Renal pelvis (tissue), 4 donors: ENCODE results near the gene PON2. TPM values are rescaled to one million over a fixed set of nuclear protein-coding genes. Genes with fewer than 3 reads are reported as not detected.
A peak's percentile ranks its signal among the peaks of the same experiment; 100 is the strongest.
"Not testable (repeated sequence)": the region's sequence is repeated elsewhere in the genome, so short reads cannot be mapped to it uniquely, and the experiment has no call there.

Experiments
- DNase-seq: peaks from one replicate; pipeline ENCODE4 v3.0.0-alpha.2; 2013
- polyA plus RNA-seq, 3 donors: library from polyadenylated mRNA; unstranded; fragments of 120-200 nt; gene quantifications; one replicate each; pipeline ENCODE4 v1.2.1, GENCODE V29; 2013; ENCODE audit not compliant: insufficient read length in 3 of 3

The PON2 gene
- polyA plus RNA-seq, 3 donors, result 145 to 249 (median 204) TPM

DNA sequence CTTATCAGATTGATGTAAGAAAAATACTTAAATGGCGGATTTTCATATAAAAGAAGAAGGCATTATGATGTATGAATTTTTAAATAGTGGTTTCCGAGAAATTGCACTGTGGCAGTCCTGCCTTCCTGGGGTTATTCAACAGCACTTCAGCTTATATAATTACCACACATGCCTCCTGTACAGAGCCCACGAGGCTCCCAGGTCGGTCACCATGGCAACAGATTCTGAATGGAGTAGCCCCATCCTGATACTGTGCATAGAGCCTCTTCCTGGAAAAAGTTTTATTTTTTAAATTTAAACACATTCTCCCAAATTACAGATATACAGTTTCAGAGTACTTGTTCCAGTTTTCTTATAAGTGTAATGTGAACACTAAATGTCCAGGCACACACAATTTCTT, 35.0 kb upstream of the PON2 start:
- no peak for DNase-seq

DNA sequence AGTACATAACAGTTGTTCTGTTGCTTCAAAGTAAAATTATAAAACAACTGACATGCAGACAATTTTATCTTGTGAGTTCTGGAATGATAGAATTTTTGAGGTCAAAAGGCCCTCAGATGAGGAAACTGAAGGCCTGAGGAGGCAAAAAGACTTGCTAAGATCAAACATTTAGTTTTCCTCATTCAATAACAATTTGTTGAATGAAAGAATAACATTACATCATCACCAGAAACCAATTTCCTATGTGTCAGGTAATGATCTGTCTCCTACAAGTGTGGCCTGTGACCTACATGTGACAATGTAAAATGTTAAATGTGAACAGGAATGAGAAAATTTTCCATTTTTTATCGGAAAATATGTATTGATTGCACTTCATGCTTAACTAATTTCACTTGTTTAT, 34.4 kb upstream of the PON2 start:
- no peak for DNase-seq

DNA sequence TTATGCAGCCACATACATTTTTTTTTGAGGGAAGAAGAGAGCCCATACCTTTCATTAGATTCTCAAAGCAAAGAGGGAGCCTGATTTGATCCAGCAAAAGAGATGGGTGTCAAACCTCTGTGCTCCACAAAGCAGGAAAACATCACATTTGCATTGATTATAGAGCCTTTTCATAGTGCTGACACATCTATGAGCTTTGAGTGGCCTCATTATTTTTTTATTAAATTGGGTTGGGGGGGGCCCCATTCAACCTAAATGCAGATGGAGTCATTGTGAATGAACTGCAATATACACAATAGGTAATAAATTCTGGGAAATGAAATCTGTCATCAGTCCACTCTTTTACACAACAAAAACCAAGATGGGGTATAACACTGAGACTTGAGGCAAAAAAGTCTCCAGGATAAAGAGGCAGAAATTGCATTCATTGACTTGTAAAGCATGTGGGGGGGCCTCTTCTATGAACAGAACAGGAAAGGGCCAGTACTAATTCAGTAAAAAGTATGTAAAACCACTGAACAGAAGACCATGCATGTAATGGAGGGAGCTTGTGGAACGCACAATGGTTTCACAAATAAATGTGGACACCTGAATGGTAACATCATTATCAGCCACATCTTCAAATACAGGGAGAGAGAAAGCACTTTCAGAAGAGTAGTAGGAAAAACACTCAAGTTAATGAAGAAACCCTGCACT, 33.2 kb upstream of the PON2 start:
- DNase-seq, result no peak

DNA sequence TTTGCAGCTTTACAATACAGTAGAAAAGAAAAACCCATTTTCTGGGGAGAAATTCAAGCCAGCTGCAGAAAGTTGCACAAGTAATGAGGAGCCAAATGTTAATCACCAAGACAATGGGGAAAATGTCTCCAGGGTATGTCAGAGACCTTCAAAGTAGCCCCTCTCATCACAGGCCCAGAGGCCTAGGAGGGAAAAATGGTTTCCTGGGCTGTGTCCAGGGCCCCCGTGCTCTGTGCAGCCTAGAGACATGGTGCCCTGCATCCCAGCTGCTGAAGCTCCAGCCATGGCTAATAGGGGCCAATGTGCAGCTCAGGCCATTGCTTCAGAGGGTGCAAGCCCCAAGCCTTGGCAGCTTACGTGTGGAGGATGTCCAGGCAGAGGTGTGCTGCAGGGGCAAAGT, 25.8 kb upstream of the PON2 start:
- not testable (repeated sequence) for DNase-seq

DNA sequence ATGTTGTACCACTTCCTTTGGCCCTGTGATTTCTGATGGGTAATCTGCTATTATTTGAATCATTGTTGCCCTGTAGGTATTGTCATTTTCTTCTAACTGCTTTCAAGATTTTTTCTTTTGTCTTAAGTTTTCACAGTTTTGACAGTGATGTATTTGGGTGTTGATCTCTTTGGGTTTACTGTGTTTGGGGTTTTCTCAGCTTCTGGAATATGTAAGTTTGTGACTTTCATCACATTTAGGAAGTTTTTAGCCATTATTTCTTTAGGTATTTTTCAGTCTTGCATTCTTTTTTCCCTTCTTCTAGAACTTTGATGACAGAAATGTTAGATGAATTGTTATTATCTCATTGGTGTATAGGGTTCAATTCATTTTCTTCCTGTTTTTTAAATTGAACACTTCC, 23.1 kb upstream of the PON2 start:
- DNase-seq, result no peak

DNA sequence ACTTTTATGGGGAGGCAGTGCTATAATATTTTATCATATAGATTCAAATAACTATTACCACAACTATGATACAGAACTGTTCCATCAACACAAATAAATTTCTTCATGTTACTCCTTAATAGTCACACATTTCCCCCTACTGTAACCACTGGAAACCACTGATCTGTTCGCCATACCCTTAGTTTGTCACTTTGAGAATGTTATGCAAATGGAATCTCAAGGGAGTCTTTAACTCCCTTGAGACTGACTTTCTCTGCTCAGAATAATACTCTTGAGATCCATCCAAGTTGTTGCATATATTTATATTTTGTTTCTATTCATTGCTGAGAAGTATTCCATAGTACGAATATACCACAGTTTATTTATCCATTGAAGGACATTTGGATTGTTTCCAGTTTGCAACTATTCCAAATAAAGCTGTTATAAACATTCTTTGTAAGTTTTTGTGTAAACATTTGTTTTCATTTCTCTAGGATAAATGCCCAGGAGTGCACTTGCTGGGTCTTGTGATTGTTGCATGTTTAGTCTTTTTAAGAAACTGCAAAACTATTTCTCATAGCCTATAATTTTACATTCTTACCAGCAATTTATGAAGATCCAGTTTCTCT, 19.7 kb upstream of the PON2 start:
- no peak for DNase-seq

DNA sequence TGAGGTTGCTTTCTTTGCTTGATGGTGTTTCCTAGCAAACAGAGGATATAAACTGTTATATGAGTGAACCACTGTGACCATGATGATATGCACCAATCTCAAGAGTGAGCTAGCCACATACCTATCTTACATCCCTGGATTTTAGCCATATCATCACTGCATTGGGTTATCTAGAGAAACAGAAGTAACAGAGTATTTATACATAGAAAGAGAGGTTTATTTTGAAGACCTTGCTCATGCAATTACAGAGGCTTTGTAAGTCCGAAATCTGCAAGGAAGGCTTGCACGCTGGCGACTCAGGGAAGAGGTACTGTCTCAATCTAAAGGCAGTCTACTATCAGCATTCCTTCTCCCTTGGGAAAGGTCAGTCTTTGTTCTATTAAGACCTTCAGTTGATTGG, 11.8 kb upstream of the PON2 start:
- DNase-seq, result no peak

DNA sequence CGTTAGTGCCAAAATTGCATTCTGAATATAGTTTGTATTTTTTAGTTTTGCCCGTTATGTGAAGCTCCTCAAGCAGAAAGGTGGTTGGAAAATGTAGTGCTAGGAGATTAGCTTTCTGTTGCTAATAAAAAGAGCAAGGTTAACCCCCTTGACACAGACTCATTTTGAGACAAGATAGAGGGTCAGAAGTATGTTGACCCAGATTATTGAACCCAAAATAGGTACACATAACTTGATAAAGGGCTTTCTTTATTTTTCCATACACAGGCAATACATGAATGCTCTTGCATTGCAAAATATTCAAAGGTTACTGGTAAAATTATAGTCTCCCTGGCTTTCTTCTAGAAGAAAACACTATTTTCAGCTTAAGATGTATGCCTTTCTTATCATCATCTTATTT, 10.0 kb upstream of the PON2 start:
- no peak for DNase-seq

DNA sequence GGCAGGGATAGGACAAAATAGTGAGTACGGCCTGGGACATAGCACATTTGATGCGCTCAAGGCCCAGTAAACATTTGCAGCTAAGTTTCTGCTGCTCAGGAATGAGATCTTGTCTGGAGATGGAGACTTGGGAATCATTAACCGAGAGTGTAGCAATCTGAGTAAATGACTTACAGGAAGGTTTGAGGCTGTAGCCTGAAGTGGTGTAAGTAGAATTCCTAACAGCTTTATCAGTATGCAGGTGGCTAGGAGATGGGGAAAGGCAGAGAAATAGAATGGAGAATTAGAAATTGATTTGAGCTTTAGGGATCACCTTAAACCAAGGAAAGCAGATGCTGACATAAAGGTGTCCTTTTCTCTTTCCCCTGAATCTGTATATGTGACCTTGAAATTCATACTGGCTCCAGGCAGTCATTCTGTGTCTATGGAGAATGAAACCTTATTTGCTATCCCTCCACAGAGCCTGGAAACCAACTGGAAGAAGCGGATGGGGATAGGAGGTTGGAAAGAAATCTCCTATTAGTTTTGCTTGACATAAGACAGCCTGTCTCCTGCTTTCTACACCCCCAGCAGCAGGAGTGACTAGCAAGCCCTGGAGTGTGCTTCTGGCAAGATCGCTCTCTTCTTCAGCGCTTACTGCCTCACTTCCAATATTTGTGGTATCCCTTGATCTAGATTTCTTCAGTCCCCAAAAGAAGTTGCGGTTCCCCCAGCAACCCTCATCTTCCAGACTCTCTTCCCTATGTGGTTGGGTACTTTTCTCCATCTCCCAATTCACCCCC, 6.4 kb upstream of the PON2 start:
- peak; percentile 78 for DNase-seq

DNA sequence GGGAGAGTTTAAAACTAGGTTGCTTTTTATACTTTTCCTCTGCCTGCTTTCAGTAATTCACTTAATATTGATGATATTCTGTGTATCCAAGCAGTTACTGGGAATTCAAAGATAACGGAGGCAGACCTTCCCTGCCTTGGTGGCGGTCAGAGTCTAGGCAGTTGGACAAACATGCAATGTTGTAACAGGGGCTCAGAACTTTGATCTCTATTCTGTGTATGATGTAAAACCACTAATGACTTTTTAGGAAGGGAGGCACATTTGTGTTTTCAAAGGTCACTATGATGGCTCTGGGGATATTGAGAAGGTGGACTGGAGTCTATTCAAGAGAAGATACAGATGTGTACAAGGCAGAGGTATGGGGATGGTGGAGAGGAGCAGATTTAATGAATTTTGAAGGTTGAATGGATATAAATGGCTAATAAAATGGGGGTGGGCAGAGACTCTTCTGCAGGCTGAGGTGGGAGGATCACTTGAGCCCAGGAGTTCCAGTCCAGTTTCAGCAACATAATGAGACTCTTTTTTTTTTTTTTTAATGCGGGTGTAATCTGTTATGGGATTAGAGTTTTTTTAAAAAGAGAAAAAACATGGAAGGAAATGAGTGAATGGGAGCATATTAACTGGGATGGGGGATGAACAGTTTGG, 5.7 kb upstream of the PON2 start:
- DNase-seq, result no peak

DNA sequence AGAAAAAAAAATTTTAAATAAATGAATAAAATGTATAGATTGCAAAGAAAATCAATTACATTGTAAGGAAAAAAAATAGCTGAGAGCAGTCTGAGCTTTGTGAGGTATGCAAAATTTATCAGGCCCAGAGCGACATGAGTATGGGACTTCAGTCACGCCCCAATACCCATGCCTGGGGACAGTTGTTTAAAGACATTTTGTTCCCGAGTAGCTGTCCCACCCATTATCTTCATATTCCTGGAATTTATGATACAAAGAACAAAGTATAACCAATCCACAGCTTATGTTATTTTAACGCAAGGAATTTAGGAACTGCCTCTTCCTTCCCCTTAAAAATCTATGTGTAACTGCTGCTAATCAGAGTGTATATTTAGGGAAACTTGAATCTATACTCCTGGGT, 1.6 kb upstream of the PON2 start:
- DNase-seq, result no peak

DNA sequence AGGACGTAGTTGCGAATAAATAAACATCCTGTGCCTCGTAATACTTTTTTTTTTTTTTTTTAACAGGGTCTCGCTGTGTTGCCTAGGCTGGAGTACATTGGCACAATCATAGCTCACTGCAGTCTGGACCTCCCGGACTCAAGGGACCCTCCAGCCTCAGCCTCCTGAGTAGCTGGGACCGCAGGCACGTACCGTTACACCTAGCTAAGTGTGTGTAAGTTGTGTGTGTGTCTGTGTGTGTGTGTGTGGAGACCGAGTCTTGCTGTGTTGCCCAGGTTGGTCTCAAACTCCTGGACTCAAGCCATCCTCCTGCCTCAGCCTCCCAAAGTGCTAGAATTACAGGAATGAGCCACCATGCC, 573 bp upstream of the PON2 start:
- no peak for DNase-seq

DNA sequence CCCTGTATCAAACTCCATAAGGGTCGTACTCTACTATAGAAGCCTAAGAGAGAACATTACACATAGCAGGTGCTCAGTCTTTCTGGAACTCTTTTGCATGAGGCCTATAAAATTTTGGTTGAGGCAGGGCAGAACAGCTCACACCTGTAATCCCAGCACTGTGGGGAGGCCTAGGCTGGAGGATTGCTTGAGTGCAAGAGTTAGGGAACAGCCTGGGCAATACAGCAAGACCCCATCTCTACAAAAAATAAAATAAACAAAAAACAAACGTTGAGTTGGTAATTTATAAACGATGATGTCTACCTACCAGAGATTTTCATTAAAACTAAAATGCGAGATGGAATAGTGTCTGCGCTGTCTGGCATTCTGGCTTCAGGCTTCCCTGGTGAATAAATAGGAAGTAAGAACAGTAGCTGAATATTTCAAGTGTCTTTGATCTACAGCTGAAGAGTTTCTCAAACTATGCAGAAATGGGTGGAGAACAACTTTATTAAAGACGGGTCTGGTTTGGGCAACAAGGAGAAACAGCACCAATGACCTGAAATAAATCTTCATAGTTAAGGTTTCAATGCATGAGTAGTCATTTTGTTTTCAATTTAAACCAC, 774 bp downstream of the PON2 start:
- peak; percentile 27 for DNase-seq

DNA sequence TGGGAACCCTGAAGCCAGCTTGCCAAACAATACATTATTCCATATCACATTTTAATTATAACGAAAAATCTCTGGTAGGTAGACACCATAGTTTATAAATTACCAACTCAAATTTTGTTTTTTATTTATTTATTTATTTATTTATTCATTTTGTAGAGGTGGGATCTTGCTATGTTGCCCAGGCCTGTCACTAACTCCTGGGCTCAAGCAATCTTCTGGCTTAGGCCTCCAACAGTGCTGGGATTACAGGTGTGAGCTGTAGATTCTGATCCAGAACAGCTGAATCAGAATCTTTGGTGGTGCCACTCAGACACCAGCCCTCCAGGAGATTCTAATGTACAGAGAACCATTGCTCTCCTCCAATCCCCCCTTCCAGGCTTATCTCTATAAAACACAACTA, 1.7 kb downstream of the PON2 start:
- DNase-seq, result no peak

DNA sequence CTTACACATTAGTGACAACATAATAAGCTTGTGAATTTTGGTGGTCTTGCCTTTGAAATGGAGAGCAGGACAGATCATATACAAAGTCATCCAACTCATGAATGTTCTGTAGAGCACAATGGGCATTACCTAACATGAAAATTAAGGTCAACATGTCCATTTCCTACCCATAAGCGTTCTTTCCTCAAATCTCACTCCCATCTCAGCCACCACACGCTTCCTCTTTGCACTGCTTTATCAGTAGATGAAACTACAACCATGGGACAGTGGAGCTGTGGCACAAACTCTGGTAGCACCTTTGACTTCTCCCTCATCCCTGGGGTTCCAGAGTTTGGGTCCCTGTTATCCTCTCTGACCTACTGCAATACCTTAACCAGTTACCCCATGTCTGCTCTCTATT, 2.2 kb downstream of the PON2 start:
- no peak for DNase-seq

DNA sequence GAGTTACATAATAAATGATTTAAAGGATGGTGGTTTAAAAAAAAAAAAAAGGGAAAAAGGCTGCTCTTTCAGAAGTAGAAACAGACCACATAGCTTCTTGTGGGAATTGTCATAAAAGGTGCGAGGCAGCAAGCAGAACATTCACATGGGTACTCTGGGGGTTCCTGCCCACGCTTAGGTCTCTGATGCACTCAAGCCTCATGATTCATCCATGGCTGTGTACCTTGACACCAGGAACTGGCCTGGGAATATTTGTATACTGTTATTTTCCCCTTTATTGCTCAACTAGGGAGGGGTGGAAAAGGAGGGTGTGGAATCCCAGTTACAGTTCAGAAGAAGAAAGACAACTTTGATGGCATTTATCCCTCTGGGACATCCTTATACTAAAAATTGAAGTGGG, 4.0 kb downstream of the PON2 start:
- no peak for DNase-seq

DNA sequence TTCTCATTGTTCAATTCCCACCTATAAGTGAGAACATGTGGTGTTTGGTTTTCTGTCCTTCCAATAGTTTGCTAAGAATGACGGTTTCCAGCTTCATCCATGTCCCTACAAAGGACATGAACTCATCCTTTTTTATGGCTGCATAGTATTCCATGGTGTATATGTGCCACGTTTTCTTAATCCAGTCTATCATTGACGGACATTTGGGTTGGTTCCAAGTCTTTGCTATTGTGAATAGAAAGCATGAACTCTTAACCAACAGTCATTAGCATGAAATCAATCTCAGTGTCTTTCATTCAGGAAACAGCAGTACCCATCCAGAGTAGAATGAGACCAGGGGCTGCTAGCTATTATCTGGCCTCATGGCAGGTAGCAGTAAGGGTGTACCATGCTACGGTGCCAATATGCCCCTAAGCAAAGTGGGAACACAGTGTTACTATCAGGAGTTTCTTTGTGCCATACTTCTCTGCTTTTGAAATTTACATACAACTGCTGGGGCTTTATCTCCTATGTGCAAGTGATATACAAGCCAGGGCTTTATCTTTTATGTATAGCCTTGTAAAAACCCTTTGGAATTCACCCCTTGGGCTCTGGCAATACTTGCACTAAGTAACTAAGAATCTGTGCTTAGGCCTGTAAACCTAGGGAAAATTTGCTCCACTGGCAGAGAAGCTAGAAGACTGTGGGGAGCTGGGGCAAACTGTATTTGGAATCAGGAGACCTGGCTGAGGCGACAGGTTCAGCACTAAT, 5.4 kb downstream of the PON2 start:
- no peak for DNase-seq

DNA sequence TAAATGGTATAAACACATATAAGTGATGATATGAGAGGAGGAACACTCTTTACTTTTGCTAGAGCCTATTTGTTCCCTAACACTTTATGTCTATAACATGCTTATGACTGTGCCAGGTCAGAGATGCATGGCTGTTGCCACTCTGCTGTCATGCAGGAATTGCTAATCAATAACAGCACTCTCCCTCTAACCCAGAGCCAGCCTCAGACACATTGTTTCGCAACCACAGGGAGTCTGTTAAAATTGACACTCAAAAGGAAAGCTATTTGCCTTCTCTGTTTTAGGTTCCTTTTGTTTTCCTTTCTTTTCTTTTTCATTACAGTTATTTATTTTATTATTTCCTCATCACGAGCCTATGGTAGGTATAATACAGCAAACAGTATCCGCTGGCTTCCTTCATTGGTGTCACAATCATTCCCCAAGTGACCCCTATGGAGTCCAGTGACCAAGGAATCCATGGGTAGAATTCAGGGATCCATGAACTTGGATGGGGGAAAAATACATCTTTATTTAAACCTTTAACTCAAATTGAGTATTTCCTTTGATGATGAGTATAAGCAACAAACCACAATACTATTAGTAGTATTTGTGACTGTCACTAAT, 6.8 kb downstream of the PON2 start:
- DNase-seq, result no peak

DNA sequence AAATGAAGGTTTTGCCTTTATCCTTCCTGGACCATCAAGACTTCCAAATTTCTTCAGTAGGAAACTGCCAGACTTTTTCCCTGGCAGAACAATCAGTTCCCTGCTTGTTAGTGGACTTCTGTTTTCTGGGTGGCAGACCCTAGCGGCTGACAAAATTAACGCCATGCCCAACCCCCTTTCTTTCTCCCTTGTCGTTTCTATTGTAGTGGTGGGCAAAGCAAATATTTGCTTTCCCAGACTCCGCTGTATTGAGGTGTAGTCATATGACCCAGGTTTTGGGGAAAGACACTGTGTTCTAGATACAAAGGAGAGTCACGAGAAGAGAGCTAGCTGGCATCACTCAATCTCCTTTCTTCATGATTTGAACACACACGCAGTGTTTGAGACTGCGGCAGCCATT, 7.7 kb downstream of the PON2 start:
- DNase-seq, result no peak

DNA sequence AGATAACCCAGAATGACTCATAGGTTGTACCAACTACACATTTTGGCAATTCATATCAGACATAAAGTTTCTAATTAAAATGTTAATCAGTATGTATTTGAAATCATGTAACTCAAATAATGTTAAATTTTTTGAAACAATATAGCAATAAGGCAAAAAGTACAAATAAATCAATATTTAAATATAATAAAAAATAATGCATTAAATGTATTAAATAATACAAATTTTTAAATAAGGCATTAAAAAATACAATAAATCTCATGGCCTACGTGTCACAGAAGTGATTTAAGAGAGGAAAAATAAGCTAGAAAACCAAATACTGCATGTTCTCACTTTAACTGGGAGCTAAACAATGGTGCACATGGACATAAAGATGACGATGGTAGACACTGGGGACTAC, 9.1 kb downstream of the PON2 start:
- DNase-seq, result no peak

DNA sequence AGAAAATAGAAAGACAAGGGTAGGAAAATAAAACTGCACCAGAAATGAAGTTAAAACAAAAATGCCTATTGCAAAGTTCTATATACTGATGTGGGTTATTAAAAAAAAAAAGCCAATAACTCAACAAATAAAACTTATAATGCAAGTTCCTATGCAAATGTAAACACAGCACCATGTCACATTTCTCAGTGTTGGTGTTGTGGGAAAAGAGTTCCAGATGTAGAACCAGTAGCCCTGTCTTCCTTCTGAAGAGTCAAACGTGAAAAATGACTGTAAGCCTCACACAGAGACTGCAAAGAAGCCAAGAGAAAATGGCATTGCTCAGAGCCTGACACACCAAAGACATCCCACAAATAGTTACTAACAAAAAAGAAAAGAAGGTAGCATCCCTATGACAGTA, 10.1 kb downstream of the PON2 start:
- DNase-seq, result no peak
